B cell (primary cell): ENCODE measurements around the gene EFHC2. TPM values are rescaled to one million over a fixed set of nuclear protein-coding genes. Genes with fewer than 3 reads are reported as not detected.

Source experiments
- ATAC-seq: fragments of 200-7000 bp; cut with Tn5 transposase; one replicate; pipeline ENCODE4 v1.10.0; 2021; ENCODE audit warnings: low read depth, mild to moderate bottlenecking, moderate number of reproducible peaks, moderate library complexity
- CTCF ChIA-PET: fragments of 350-600 bp; sonication (Branson Sonifier 250); formaldehyde crosslinking; loops from one replicate; lab custom pipeline; 2021; ENCODE audit warnings: antibody characterized with exemption, inconsistent platforms; lab: Charles Lee
- POLR2A ChIA-PET: fragments of 350-600 bp; sonication (Branson Sonifier 250); formaldehyde crosslinking; loops from one replicate; lab custom pipeline; 2021; ENCODE audit warnings: antibody characterized with exemption; lab: Charles Lee
- DNase-seq: peaks from one replicate; pipeline ENCODE4 v3.0.0; 2013
- H2AFZ ChIP-seq: 2 replicates; pipeline ENCODE4 v1.6.1; 2012; ENCODE audit warnings: mild to moderate bottlenecking, low read depth, low read length; ENCODE audit not compliant: insufficient read depth, poor library complexity, severe bottlenecking
- H3K27ac ChIP-seq, 2 donors: 1 replicate in 1 of 2; 2 replicates in 1 of 2; pipeline ENCODE4 v1.5.1; 2012 to 2013; ENCODE audit warnings: low read length in 2 of 2, mild to moderate bottlenecking in 2 of 2, moderate library complexity in 1 of 2
- H3K27me3 ChIP-seq, 4 experiments: fragments of 200-600 bp in 1 of 4; sonication (generic) in 1 of 4; replicated peaks in 1 of 4; 1 replicate in 2 of 4; 2 replicates in 2 of 4; pipeline versions ENCODE4 v1.6.1 to v1.7.0; 2013 to 2016; ENCODE audit warnings: low read length in 3 of 4, mild to moderate bottlenecking in 2 of 4, mixed read lengths in 1 of 4, moderate library complexity in 1 of 4; ENCODE audit not compliant: insufficient read depth in 4 of 4, control insufficient read depth in 3 of 4; ENCODE audit errors: control extremely low read depth in 1 of 4
- H3K36me3 ChIP-seq, 2 experiments: replicated peaks in 1 of 2; 1 replicate in 1 of 2; 2 replicates in 1 of 2; pipeline versions ENCODE4 v1.6.1 to v1.7.1; 2013; ENCODE audit warnings: low read length in 1 of 2; ENCODE audit not compliant: insufficient read depth in 2 of 2, control insufficient read depth in 1 of 2; ENCODE audit errors: control extremely low read depth in 1 of 2, extremely low read depth in 1 of 2
- H3K4me1 ChIP-seq, 2 donors: fragments of 200-600 bp in 1 of 2; sonication (generic) in 1 of 2; 1 replicate in 1 of 2; 2 replicates in 1 of 2; pipeline versions ENCODE4 v1.5.1 to v1.6.1; 2013 to 2017; ENCODE audit warnings: low read length in 2 of 2; ENCODE audit not compliant: control insufficient read depth in 2 of 2, insufficient read depth in 2 of 2
- H3K4me2 ChIP-seq: replicated peaks from 2 replicates; pipeline ENCODE3; 2012; ENCODE audit warnings: mild to moderate bottlenecking, low read depth, low read length; ENCODE audit not compliant: poor library complexity, severe bottlenecking
- H3K4me3 ChIP-seq, 5 experiments: fragments of 200-600 bp in 1 of 5; sonication (generic) in 1 of 5; 1 replicate in 3 of 5; 2 replicates in 2 of 5; pipeline versions ENCODE4 v1.5.1 to v1.7.0; 2011 to 2016; ENCODE audit warnings: low read length in 4 of 5, mild to moderate bottlenecking in 4 of 5, low read depth in 2 of 5, control low read depth in 1 of 5, moderate library complexity in 1 of 5; ENCODE audit not compliant: insufficient read depth in 1 of 5; ENCODE audit errors: control extremely low read depth in 1 of 5, extremely low read depth in 1 of 5
- H3K79me2 ChIP-seq: fragments of 200-600 bp; sonication (generic); one replicate; pipeline ENCODE4 v1.6.0; 2016; ENCODE audit warnings: low read length; ENCODE audit not compliant: control insufficient read depth, insufficient read depth
- H3K9ac ChIP-seq: fragments of 200-600 bp; sonication (generic); 2 replicates; pipeline ENCODE4 v1.6.1; 2017; ENCODE audit warnings: mild to moderate bottlenecking, low read length, moderate library complexity
- H3K9me3 ChIP-seq, 3 donors: one replicate each; pipeline versions ENCODE4 v1.6.1 to v1.7.1; 2013; ENCODE audit warnings: low read length in 2 of 3; ENCODE audit not compliant: control insufficient read depth in 2 of 3, insufficient read depth in 1 of 3; ENCODE audit errors: control extremely low read depth in 1 of 3
- H4K20me1 ChIP-seq: 2 replicates; pipeline ENCODE4 v1.6.0; 2012; ENCODE audit warnings: mild to moderate bottlenecking, low read length; ENCODE audit not compliant: insufficient read depth, control insufficient read depth, poor library complexity, severe bottlenecking
- H3K27ac Mint-ChIP-seq: one replicate; pipeline ENCODE4 v1.8.0; 2021; ENCODE audit warnings: mixed read lengths
- H3K27me3 Mint-ChIP-seq: one replicate; pipeline ENCODE4 v1.8.0; 2021; ENCODE audit warnings: mixed read lengths
- H3K4me1 Mint-ChIP-seq: one replicate; pipeline ENCODE4 v1.8.0; 2021; ENCODE audit warnings: mixed read lengths
- H3K4me3 Mint-ChIP-seq: one replicate; pipeline ENCODE4 v1.8.0; 2021; ENCODE audit warnings: mixed read lengths
- H3K9me3 Mint-ChIP-seq: one replicate; pipeline ENCODE4 v1.8.0; 2022; ENCODE audit warnings: mixed read lengths; ENCODE audit not compliant: insufficient read depth
- CTCF ChIP-seq: fragments of 200-600 bp; IDR thresholded peaks from one replicate; pipeline ENCODE4 v1.8.0; 2022; ENCODE audit warnings: antibody characterized with exemption, mild to moderate bottlenecking
- EZH2 ChIP-seq: IDR thresholded peaks from 2 replicates; pipeline ENCODE4 v1.6.1; 2012; ENCODE audit warnings: borderline replicate concordance, low read depth, mild to moderate bottlenecking, moderate library complexity, low read length; ENCODE audit not compliant: insufficient read depth, poor library complexity, severe bottlenecking
- WGBS: methylation state at CpG from one replicate; pipeline ENCODE4 v1.1.5; 2013; ENCODE audit warnings: missing lambda C conversion rate; ENCODE audit not compliant: insufficient coverage; 5-methylcytosine and 5-hydroxymethylcytosine counted together
- intact Hi-C: fragments of 100-400 bp; cut with micrococcal nuclease; formaldehyde crosslinking; loops from one replicate; pipeline ENCODE4 v1.10.0; 2022
- polyA plus RNA-seq: library from polyadenylated mRNA; depleted of rRNA; stranded (reverse); fragments of >200 nt; gene quantifications from 2 replicates; pipeline ENCODE4 v1.2.3, GENCODE V29; 2012
- total RNA-seq, 2 donors: library from RNA; stranded (reverse); fragments of 120-200 nt in 1 of 2; gene quantifications; 1 replicate in 1 of 2; 2 replicates in 1 of 2; pipeline versions ENCODE4 v1.2.3 to v1.2.4, GENCODE V29; 2013 to 2022

Gene EFHC2
- total and polyA plus RNA-seq, 2 donors (not counting 1 experiment from before 2014, with no cell fraction given) = 0.12 to 0.47 TPM

GRCh38 chrX:44224760-44225159, 118.7 kb downstream of the EFHC2 start:
- intact Hi-C loops = no loop called here
- H3K27ac ChIP-seq = no peak overlapping the region
- H3K27ac Mint-ChIP-seq = no peak overlapping the region
- H3K27me3 Mint-ChIP-seq = no peaks in the 10 kb centered on the region
- WGBS = no CpG with 5 or more reads among the region's 2 CpGs
- no peaks in the 10 kb centered on the region for H3K27me3 ChIP-seq
- no peaks in the 10 kb centered on the region for H3K9me3 Mint-ChIP-seq
- peaks cover 7% of the 10 kb centered on the region for H3K4me1 Mint-ChIP-seq
- ChIA-PET POLR2A (no interaction called here), CTCF (no interaction called here)
- H3K36me3 ChIP-seq = no peaks in the 10 kb centered on the region
- H3K79me2 ChIP-seq = no peaks in the 10 kb centered on the region
- H3K4me3 Mint-ChIP-seq = no peak overlapping the region
- no peak overlapping the region for H3K4me2 ChIP-seq
- ATAC-seq (no peak), DNase-seq (no peak)
- TF ChIP-seq EZH2 (no peak), CTCF (no peak)
- H4K20me1 ChIP-seq = no peaks in the 10 kb centered on the region
- H3K9me3 ChIP-seq = no peaks in the 10 kb centered on the region
- H3K4me1 ChIP-seq = no peaks in the 10 kb centered on the region
- H2AFZ ChIP-seq = no peak overlapping the region
- no peak overlapping the region for H3K4me3 ChIP-seq
- H3K9ac ChIP-seq = no peak overlapping the region

- ATAC-seq (no peak), DNase-seq (no peak)
- Histone ChIP-seq H3K9me3 (no peaks in the 10 kb centered on the region), H3K36me3 (no peaks in the 10 kb centered on the region), H3K4me2 (no peak overlapping the region), H3K27ac (no peak overlapping the region), H3K4me1 (no peaks in the 10 kb centered on the region), H3K27me3 (no peaks in the 10 kb centered on the region), H3K9ac (no peak overlapping the region), H4K20me1 (no peaks in the 10 kb centered on the region), H3K79me2 (no peaks in the 10 kb centered on the region), H2AFZ (no peak overlapping the region), H3K4me3 (no peak overlapping the region)
- no peaks in the 10 kb centered on the region for H3K9me3 Mint-ChIP-seq
- TF ChIP-seq CTCF (no peak), EZH2 (no peak)
- H3K27ac Mint-ChIP-seq = no peak overlapping the region
- WGBS = 80% methylated on average over 2 of the region's 2 CpGs
- POLR2A ChIA-PET = no interaction called here
- intact Hi-C loops = no loop called here
- no peak overlapping the region for H3K4me3 Mint-ChIP-seq
- H3K4me1 Mint-ChIP-seq = no peaks in the 10 kb centered on the region
- H3K27me3 Mint-ChIP-seq = no peaks in the 10 kb centered on the region
- CTCF ChIA-PET = no interaction called here
Measured at GRCh38 chrX:44223150-44223549, 120.3 kb downstream of the EFHC2 start.
